H9 (cell line): ENCODE data around the gene SSH3. TPM values are rescaled to one million over a fixed set of nuclear protein-coding genes. Genes with fewer than 3 reads are reported as not detected.

Source experiments
- DNase-seq: peaks from one replicate; pipeline ENCODE4 v3.0.0-alpha.2; 2017
- H2AFZ ChIP-seq: one replicate; pipeline ENCODE4 v1.6.1; 2013; ENCODE audit warnings: mild to moderate bottlenecking, low read length, control low read depth, moderate library complexity
- H2AK5ac ChIP-seq: 2 replicates; pipeline ENCODE4 v1.6.1; 2013; ENCODE audit warnings: low read length, control low read depth, mixed read lengths; ENCODE audit not compliant: insufficient read length
- H2BK120ac ChIP-seq: one replicate; pipeline ENCODE4 v1.6.1; 2013; ENCODE audit warnings: low read depth, mild to moderate bottlenecking, low read length, control low read depth, inconsistent platforms; ENCODE audit not compliant: poor library complexity, severe bottlenecking
- H2BK12ac ChIP-seq: 2 replicates; pipeline ENCODE4 v1.6.1; 2013; ENCODE audit warnings: low read length, control low read depth, mixed read lengths, low read depth; ENCODE audit not compliant: insufficient read length
- H2BK15ac ChIP-seq: 2 replicates; pipeline ENCODE4 v1.6.1; 2013; ENCODE audit warnings: low read depth, low read length, control low read depth
- H2BK20ac ChIP-seq: one replicate; pipeline ENCODE4 v1.6.1; 2013; ENCODE audit warnings: low read depth, mild to moderate bottlenecking, low read length, control low read depth, inconsistent platforms; ENCODE audit not compliant: poor library complexity, severe bottlenecking
- H2BK5ac ChIP-seq: 2 replicates; pipeline ENCODE4 v1.6.1; 2013; ENCODE audit warnings: low read length, control low read depth, mixed read lengths; ENCODE audit not compliant: insufficient read length
- H3K14ac ChIP-seq: 2 replicates; pipeline ENCODE4 v1.6.1; 2013; ENCODE audit warnings: low read length, control low read depth; ENCODE audit not compliant: insufficient read depth
- H3K18ac ChIP-seq: 2 replicates; pipeline ENCODE4 v1.6.1; 2013; ENCODE audit warnings: low read depth, mild to moderate bottlenecking, mixed read lengths, low read length, control low read depth; ENCODE audit not compliant: insufficient read length
- H3K23ac ChIP-seq: 2 replicates; pipeline ENCODE4 v1.6.1; 2013; ENCODE audit warnings: low read length, control low read depth, mixed read lengths, low read depth; ENCODE audit not compliant: insufficient read length
- H3K23me2 ChIP-seq: 2 replicates; pipeline ENCODE4 v1.6.1; 2013; ENCODE audit warnings: low read depth, mild to moderate bottlenecking, mixed read lengths, low read length, control low read depth; ENCODE audit not compliant: insufficient read length, poor library complexity, severe bottlenecking
- H3K27ac ChIP-seq: 2 replicates; pipeline ENCODE4 v1.5.1; 2013; ENCODE audit warnings: low read length, control low read depth, mixed read lengths, low read depth; ENCODE audit not compliant: insufficient read length
- H3K27me3 ChIP-seq: 2 replicates; pipeline ENCODE4 v1.6.1; 2013; ENCODE audit warnings: low read length, control low read depth, inconsistent platforms; ENCODE audit not compliant: insufficient read depth
- H3K4ac ChIP-seq: 2 replicates; pipeline ENCODE4 v1.6.1; 2013; ENCODE audit warnings: low read depth, mild to moderate bottlenecking, control low read depth, inconsistent platforms, low read length, moderate library complexity
- H3K4me1 ChIP-seq: 2 replicates; pipeline ENCODE4 v1.6.1; 2013; ENCODE audit warnings: low read length, control low read depth, inconsistent platforms; ENCODE audit not compliant: insufficient read depth
- H3K4me2 ChIP-seq: 2 replicates; pipeline ENCODE4 v1.6.1; 2013; ENCODE audit warnings: low read length, control low read depth, mixed read lengths; ENCODE audit not compliant: insufficient read length, insufficient read depth
- H3K56ac ChIP-seq: 2 replicates; pipeline ENCODE4 v1.6.1; 2013; ENCODE audit warnings: low read depth, mild to moderate bottlenecking, mixed read lengths, low read length, control low read depth; ENCODE audit not compliant: insufficient read length
- H3K79me1 ChIP-seq: 2 replicates; pipeline ENCODE4 v1.6.1; 2013; ENCODE audit warnings: low read depth, mild to moderate bottlenecking, moderate library complexity, low read length, control low read depth, inconsistent platforms; ENCODE audit not compliant: insufficient read depth, poor library complexity, severe bottlenecking
- H3K79me2 ChIP-seq: 2 replicates; pipeline ENCODE4 v1.6.1; 2013; ENCODE audit warnings: low read length, control low read depth, inconsistent platforms; ENCODE audit not compliant: insufficient read depth
- H3K9ac ChIP-seq: 2 replicates; pipeline ENCODE4 v1.6.1; 2013; ENCODE audit warnings: low read length, control low read depth, mixed read lengths; ENCODE audit not compliant: insufficient read length; ENCODE audit errors: extremely low read depth
- H3K9me3 ChIP-seq: one replicate; pipeline ENCODE4 v1.6.1; 2013; ENCODE audit warnings: low read depth, low read length, inconsistent platforms; ENCODE audit not compliant: control insufficient read depth
- H3T11ph ChIP-seq: one replicate; pipeline ENCODE4 v1.6.1; 2013; ENCODE audit warnings: mild to moderate bottlenecking, low read length, control low read depth, inconsistent platforms
- H4K20me1 ChIP-seq: one replicate; pipeline ENCODE4 v1.6.1; 2013; ENCODE audit not compliant: control insufficient read depth, insufficient read length, insufficient read depth
- H4K5ac ChIP-seq: 2 replicates; pipeline ENCODE4 v1.6.1; 2013; ENCODE audit warnings: low read depth, mild to moderate bottlenecking, mixed read lengths, low read length, control low read depth; ENCODE audit not compliant: insufficient read length
- H4K8ac ChIP-seq: replicated peaks from 2 replicates; pipeline ENCODE4 v1.6.1; 2013; ENCODE audit warnings: low read length, control low read depth, mixed read lengths, low read depth; ENCODE audit not compliant: insufficient read length
- H4K91ac ChIP-seq: 2 replicates; pipeline ENCODE4 v1.6.1; 2013; ENCODE audit warnings: low read depth, mild to moderate bottlenecking, moderate library complexity, mixed read lengths, low read length, control low read depth; ENCODE audit not compliant: insufficient read length
- H3K27ac Mint-ChIP-seq, 3 experiments: 2 replicates in 2 of 3; 3 replicates in 1 of 3; pipeline ENCODE4 v1.8.0; 2020 to 2021; ENCODE audit warnings: mixed read lengths in 3 of 3, mild to moderate bottlenecking in 1 of 3, moderate library complexity in 1 of 3
- H3K27me3 Mint-ChIP-seq: 2 replicates; pipeline ENCODE4 v1.8.0; 2021; ENCODE audit warnings: low read depth, mild to moderate bottlenecking, moderate library complexity, mixed read lengths
- H3K36me3 Mint-ChIP-seq, 3 experiments: 2 replicates in 2 of 3; 3 replicates in 1 of 3; pipeline ENCODE4 v1.8.0; 2020 to 2021; ENCODE audit warnings: low read depth in 3 of 3, mixed read lengths in 3 of 3; ENCODE audit not compliant: insufficient read depth in 1 of 3
- H3K4me1 Mint-ChIP-seq, 2 experiments: 2 replicates each; pipeline ENCODE4 v1.8.0; 2020; ENCODE audit warnings: mixed read lengths in 2 of 2
- H3K4me3 Mint-ChIP-seq, 2 experiments: 2 replicates in 1 of 2; 3 replicates in 1 of 2; pipeline ENCODE4 v1.8.0; 2020 to 2021; ENCODE audit warnings: mild to moderate bottlenecking in 2 of 2, mixed read lengths in 2 of 2, moderate library complexity in 1 of 2
- H3K9me3 Mint-ChIP-seq, 2 experiments: 2 replicates in 1 of 2; 3 replicates in 1 of 2; pipeline ENCODE4 v1.8.0; 2020; ENCODE audit warnings: mild to moderate bottlenecking in 2 of 2, mixed read lengths in 2 of 2, moderate library complexity in 1 of 2
- WGBS: extraction: QIAGEN DNeasy Blood & Tissue Kit; methylation state at CpG from one replicate; pipeline ENCODE4 v1.1.7; 2013; ENCODE audit warnings: missing lambda C conversion rate, low lambda C conversion rate, mixed read lengths; ENCODE audit not compliant: insufficient read length; ENCODE audit errors: extremely low coverage; 5-methylcytosine and 5-hydroxymethylcytosine counted together
- total RNA-seq: library from RNA; stranded (reverse); gene quantifications from 2 replicates; pipeline ENCODE4 v1.2.1, GENCODE V29; 2021
- TF ChIP-seq, protein P1 (sequence below): fragments of 200-600 bp; sonication (generic); conservative IDR thresholded peaks from 3 replicates; pipeline ENCODE4 v1.8.0; 2021; ENCODE audit warnings: antibody characterized with exemption, mild to moderate bottlenecking

SSH3 gene
- total RNA-seq, 1 experiment from 2014 or later = 42.2 TPM

GRCh38 chr11:67269401-67270255 is 33.7 kb upstream of the SSH3 start:
- no peak overlapping the region for H2BK12ac ChIP-seq
- no peak overlapping the region for H3K18ac ChIP-seq
- H4K91ac ChIP-seq = no peak overlapping the region
- H3K27ac ChIP-seq = no peak overlapping the region
- H3K23me2 ChIP-seq = peaks cover 8% of the 10 kb centered on the region
- no peak overlapping the region for H3T11ph ChIP-seq
- H3K9me3 Mint-ChIP-seq = no peaks in the 10 kb centered on the region
- H3K23ac ChIP-seq = no peak overlapping the region
- H3K9me3 ChIP-seq = no peaks in the 10 kb centered on the region
- H3K27me3 ChIP-seq = no peaks in the 10 kb centered on the region; the same call in 1 of the 2 replicates
- peak overlapping the region; percentile 31 for H3K4me2 ChIP-seq
- TF ChIP-seq, protein P1, sequence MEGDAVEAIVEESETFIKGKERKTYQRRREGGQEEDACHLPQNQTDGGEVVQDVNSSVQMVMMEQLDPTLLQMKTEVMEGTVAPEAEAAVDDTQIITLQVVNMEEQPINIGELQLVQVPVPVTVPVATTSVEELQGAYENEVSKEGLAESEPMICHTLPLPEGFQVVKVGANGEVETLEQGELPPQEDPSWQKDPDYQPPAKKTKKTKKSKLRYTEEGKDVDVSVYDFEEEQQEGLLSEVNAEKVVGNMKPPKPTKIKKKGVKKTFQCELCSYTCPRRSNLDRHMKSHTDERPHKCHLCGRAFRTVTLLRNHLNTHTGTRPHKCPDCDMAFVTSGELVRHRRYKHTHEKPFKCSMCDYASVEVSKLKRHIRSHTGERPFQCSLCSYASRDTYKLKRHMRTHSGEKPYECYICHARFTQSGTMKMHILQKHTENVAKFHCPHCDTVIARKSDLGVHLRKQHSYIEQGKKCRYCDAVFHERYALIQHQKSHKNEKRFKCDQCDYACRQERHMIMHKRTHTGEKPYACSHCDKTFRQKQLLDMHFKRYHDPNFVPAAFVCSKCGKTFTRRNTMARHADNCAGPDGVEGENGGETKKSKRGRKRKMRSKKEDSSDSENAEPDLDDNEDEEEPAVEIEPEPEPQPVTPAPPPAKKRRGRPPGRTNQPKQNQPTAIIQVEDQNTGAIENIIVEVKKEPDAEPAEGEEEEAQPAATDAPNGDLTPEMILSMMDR = no peak
- peaks cover 3% of the 10 kb centered on the region for H4K20me1 ChIP-seq
- H4K5ac ChIP-seq = no peak overlapping the region
- no peak overlapping the region for H2BK15ac ChIP-seq
- H3K79me2 ChIP-seq = peaks cover 12% of the 10 kb centered on the region; the same call in 1 of the 2 replicates
- H3K36me3 Mint-ChIP-seq = peaks cover 0 to 11% (median 10%) of the 10 kb centered on the region in 3 experiments; a peak in 5 of 7 replicates
- DNase-seq = no peak
- no peak overlapping the region for H3K4ac ChIP-seq
- no peak overlapping the region for H2BK5ac ChIP-seq
- peaks cover 15% of the 10 kb centered on the region for H3K27me3 Mint-ChIP-seq
- peak overlapping the region in 1 of 2 experiments; percentile 73; a peak in 4 of 5 replicates for H3K4me3 Mint-ChIP-seq
- WGBS = no CpG with 5 or more reads among the region's 15 CpGs
- peaks cover 31 to 37% of the 10 kb centered on the region in 2 experiments for H3K4me1 Mint-ChIP-seq
- no peak overlapping the region for H3K9ac ChIP-seq
- H4K8ac ChIP-seq = no peak overlapping the region
- H3K56ac ChIP-seq = no peak overlapping the region
- peaks cover 12% of the 10 kb centered on the region for H3K4me1 ChIP-seq
- peak overlapping the region in 2 of 3 experiments; percentile 63 to 83; a peak in 3 of 7 replicates for H3K27ac Mint-ChIP-seq
- no peak overlapping the region for H2AFZ ChIP-seq
- H2BK120ac ChIP-seq = no peak overlapping the region
- no peak overlapping the region for H3K14ac ChIP-seq
- no peak overlapping the region for H2AK5ac ChIP-seq
- no peak overlapping the region for H2BK20ac ChIP-seq
- no peaks in the 10 kb centered on the region for H3K79me1 ChIP-seq
